Body of pancreas (tissue), 4 donors: ENCODE measurements around the gene GPR161. TPM values are rescaled to one million over a fixed set of nuclear protein-coding genes. Genes with fewer than 3 reads are reported as not detected.

Source experiments
- ATAC-seq: fragments of 150-250 bp; one replicate; pipeline ENCODE4 v1.9.1; 2016
- DNase-seq, 4 donors: peaks; one replicate each; pipeline ENCODE4 v3.0.0-alpha.2; 2019
- H3K27ac ChIP-seq, 4 donors: fragments of 200-600 bp; sonication (generic); 1 replicate in 3 of 4; 2 replicates in 1 of 4; pipeline versions ENCODE4 v1.5.1 to v1.6.1; 2016 to 2019; ENCODE audit warnings: mild to moderate bottlenecking in 1 of 4, mixed read lengths in 1 of 4, moderate library complexity in 1 of 4
- H3K27me3 ChIP-seq, 2 donors: fragments of 200-600 bp; sonication (generic); one replicate each; pipeline ENCODE4 v1.6.0; 2016; ENCODE audit warnings: mild to moderate bottlenecking in 1 of 2
- H3K36me3 ChIP-seq, 2 donors: fragments of 200-600 bp; sonication (generic); replicated peaks in 1 of 2; 2 replicates each; pipeline ENCODE4 v1.5.1; 2016; ENCODE audit warnings: low read depth in 2 of 2; ENCODE audit not compliant: insufficient read depth in 1 of 2
- H3K4me1 ChIP-seq: fragments of 200-600 bp; sonication (generic); one replicate; pipeline ENCODE4 v1.6.0; 2016
- H3K4me3 ChIP-seq, 2 donors: fragments of 200-600 bp; sonication (generic); 1 replicate in 1 of 2; 2 replicates in 1 of 2; pipeline ENCODE4 v1.5.1; 2016 to 2019
- H3K9me3 ChIP-seq, 3 donors: fragments of 200-600 bp; sonication (generic); 1 replicate in 2 of 3; 2 replicates in 1 of 3; pipeline ENCODE4 v1.5.1; 2016
- POLR2A ChIP-seq, 3 donors: fragments of 450-650 bp; IDR thresholded peaks; one replicate each; pipeline ENCODE4 v1.6.1; 2016; ENCODE audit warnings: antibody characterized with exemption in 3 of 3, mild to moderate bottlenecking in 2 of 3
- WGBS, 2 donors: methylation state at CpG; one replicate each; pipeline ENCODE4 v1.1.5; 2017; 5-methylcytosine and 5-hydroxymethylcytosine counted together
- intact Hi-C: fragments of 100-400 bp; cut with DNase I; formaldehyde crosslinking; loops from one replicate; pipeline ENCODE4 v1.15.1; 2023
- total RNA-seq, 2 donors: library from RNA; depleted of rRNA; stranded (reverse); fragments of >200 nt; gene quantifications; one replicate each; pipeline ENCODE4 v1.1.0, GENCODE V29; 2016
- TF ChIP-seq, protein P1 (sequence below), 7 experiments: fragments of 450-650 bp in 4 of 7; fragments of 200-600 bp in 3 of 7; sonication (generic) in 3 of 7; IDR thresholded peaks; one replicate each; pipeline ENCODE4 v1.5.1; 2016 to 2019; ENCODE audit warnings: antibody characterized with exemption in 7 of 7

Gene GPR161
- total RNA-seq, 2 donors from 2014 or later: 2.6 to 6.5 TPM

DNA sequence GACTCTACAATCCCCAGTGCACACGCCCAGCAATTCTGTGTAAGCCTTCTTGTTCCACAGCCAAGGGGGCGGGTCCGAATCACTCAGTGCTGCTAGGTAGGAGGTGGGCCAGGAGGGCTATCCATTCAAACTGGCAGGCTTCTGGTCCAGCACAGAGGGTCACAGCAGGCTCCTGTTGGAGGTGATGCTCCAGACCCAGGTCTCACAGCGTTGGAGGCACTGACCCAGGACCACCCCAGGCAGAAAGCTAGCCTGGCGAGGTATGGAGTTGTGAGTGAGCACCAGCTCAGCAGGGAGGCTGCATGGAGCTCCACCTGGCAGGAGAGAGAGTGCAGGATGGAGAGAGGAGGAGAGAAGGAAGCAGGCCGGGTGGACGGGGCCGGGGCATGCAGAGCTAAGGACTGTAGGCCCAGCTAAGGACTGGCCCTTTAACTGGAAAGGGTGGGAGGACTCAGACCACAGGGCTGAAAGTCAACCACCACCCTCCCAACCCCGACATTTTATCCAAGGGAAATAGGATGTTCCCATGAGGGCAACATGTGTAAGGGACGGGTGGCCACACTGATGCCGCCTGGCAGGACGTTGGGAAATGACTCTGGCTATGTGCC is 38.7 kb downstream of the GPR161 start:
- no peaks in the 10 kb centered on the region for H3K9me3 ChIP-seq
- no peaks in the 10 kb centered on the region for H3K27me3 ChIP-seq
- DNase-seq (no peak), ATAC-seq (no peak)
- TF ChIP-seq, protein P1, sequence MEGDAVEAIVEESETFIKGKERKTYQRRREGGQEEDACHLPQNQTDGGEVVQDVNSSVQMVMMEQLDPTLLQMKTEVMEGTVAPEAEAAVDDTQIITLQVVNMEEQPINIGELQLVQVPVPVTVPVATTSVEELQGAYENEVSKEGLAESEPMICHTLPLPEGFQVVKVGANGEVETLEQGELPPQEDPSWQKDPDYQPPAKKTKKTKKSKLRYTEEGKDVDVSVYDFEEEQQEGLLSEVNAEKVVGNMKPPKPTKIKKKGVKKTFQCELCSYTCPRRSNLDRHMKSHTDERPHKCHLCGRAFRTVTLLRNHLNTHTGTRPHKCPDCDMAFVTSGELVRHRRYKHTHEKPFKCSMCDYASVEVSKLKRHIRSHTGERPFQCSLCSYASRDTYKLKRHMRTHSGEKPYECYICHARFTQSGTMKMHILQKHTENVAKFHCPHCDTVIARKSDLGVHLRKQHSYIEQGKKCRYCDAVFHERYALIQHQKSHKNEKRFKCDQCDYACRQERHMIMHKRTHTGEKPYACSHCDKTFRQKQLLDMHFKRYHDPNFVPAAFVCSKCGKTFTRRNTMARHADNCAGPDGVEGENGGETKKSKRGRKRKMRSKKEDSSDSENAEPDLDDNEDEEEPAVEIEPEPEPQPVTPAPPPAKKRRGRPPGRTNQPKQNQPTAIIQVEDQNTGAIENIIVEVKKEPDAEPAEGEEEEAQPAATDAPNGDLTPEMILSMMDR (IDR thresholded peaks at IDR 0.05): no peak
- TF ChIP-seq POLR2A (IDR thresholded peaks at IDR 0.05): no peak
- no peaks in the 10 kb centered on the region for H3K36me3 ChIP-seq
- no peaks in the 10 kb centered on the region for H3K4me1 ChIP-seq
- 90 to 93% methylated on average over 10 to 12 of the region's 12 CpGs for WGBS, 2 donors
- no peak overlapping the region for H3K27ac ChIP-seq
- intact Hi-C loops: no loop called here
- no peak overlapping the region for H3K4me3 ChIP-seq

DNA sequence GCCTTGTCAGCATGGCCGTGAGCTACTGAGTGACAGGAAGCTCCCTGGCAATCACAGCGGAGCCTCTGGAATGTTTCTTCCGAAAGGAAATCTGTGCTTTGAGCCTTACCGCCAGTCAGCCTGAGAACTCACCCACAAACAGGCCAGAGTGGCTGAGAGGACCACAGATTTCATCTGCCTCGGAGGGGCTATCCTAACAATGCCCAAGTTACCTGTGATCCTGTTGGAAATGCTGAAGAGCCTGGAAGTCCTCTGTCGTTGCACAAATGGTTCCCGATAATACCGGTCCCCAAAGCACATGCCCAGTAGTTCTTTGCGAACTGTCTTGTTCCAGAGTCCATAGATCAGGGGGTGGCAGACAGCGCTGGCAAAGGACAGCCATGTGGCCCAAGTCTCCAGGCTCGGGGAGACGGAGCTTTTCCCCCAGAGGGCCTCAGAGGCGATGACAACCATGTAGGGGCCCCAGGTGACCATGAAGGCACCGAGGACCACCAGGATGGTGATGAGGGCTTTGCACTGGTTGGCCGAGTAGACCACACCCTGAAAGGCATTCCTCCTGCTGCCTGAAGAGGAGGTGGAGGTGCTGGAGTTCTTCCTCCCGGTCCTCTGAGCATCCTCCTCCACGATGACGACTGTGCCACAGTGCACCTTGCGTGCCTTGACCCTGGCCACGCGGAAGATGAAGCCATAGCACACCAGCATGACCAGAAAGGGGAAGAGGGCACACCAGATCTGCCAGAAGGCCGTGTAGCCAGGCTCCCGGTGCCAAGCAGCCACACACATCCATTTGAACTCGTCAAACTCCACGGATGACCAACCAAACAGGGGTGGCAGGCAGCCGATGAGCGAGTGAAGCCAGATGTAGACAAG is 40.2 kb downstream of the GPR161 start:
- no peak for TF ChIP-seq POLR2A (IDR thresholded peaks at IDR 0.05)
- TF ChIP-seq, protein P1 (IDR thresholded peaks at IDR 0.05): no peak
- Histone ChIP-seq H3K27ac (no peak overlapping the region), H3K27me3 (no peaks in the 10 kb centered on the region), H3K9me3 (no peaks in the 10 kb centered on the region), H3K4me1 (no peaks in the 10 kb centered on the region), H3K36me3 (no peaks in the 10 kb centered on the region), H3K4me3 (no peak overlapping the region)
- no peak for ATAC-seq
- 92 to 93% methylated on average over 27 of the region's 27 CpGs for WGBS, 2 donors
- DNase-seq: no peak
- intact Hi-C loops: no loop called here

DNA sequence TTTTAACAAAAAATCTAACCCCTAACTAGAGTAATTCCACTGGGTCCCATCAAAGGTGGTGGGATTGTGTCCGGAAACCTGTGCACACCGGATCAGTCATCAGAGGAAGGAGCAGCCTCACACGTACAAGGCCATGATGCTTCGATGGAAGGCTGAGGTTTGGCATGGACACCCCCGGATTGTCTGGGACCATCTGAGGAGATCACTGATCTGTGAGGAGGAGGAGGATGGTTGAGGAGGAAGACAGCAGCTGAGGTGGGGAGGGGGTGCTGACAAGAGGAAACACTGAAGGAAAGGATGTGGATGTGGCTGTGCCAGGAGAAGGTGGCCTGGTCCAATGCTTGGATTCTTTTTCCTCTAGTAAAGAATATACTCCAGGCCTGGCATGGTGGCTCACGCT is 41.3 kb downstream of the GPR161 start:
- Histone ChIP-seq H3K27me3 (no peaks in the 10 kb centered on the region), H3K4me1 (no peaks in the 10 kb centered on the region), H3K4me3 (no peak overlapping the region), H3K27ac (no peak overlapping the region), H3K36me3 (no peaks in the 10 kb centered on the region), H3K9me3 (no peaks in the 10 kb centered on the region)
- TF ChIP-seq POLR2A (IDR thresholded peaks at IDR 0.05): no peak
- TF ChIP-seq, protein P1 (IDR thresholded peaks at IDR 0.05): no peak
- intact Hi-C loops: no loop called here
- ATAC-seq (no peak), DNase-seq (no peak)
- 95 to 96% methylated on average over 6 of the region's 6 CpGs for WGBS, 2 donors

DNA sequence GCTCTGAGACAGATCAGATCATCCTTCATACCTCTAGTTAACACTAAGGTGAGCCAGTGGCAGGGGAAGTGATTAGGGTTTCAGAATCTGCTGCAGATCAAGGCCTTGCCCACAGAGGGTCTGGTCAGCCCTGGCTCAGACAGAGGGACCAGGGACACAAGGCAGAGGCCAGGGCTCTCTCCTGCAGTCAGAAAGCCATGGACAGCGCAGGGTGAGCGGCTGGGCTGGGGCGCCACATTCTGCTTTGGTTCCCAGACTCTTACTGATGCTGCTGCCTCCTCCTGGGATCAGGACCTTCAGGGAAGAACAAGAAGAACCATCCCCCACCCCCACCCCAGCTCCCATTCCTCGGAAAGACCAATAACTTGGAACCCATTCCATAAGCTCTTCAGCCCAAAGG is 43.1 kb downstream of the GPR161 start:
- TF ChIP-seq, protein P1 (IDR thresholded peaks at IDR 0.05): no peak
- no peak for TF ChIP-seq POLR2A (IDR thresholded peaks at IDR 0.05)
- intact Hi-C loops: no loop called here
- H3K36me3 ChIP-seq: no peaks in the 10 kb centered on the region
- WGBS, 2 donors: 100% methylated on average over 1 to 2 of the region's 4 CpGs
- H3K27ac ChIP-seq: no peak overlapping the region
- DNase-seq (no peak), ATAC-seq (no peak)
- H3K4me1 ChIP-seq: no peaks in the 10 kb centered on the region
- H3K9me3 ChIP-seq: no peaks in the 10 kb centered on the region
- no peaks in the 10 kb centered on the region for H3K27me3 ChIP-seq
- no peak overlapping the region for H3K4me3 ChIP-seq
